Hematopoietic multipotent progenitor cell treated with erythropoietin and hydrocortisone succinate and interleukin-3 and kit ligand, for 4 days (in vitro differentiated cells): Measurements from ENCODE around the gene S1PR2.
"Not testable (repeated sequence)": the region's sequence is repeated elsewhere in the genome, so short reads cannot be mapped to it uniquely, and the experiment has no call there.

ENCODE experiments used
- DNase-seq: peaks from one replicate; pipeline ENCODE4 v3.0.0-alpha.2; 2015

The S1PR2 gene

GRCh38 chr19:10189616-10190015 is 41.5 kb downstream of the S1PR2 start:
- DNase-seq, result no peak

- DNase-seq, result no peak
These were observed 43.8 kb downstream of the S1PR2 start for GRCh38 chr19:10187315-10187714.

- DNase-seq, result no peak
These were observed 46.5 kb downstream of the S1PR2 start for GRCh38 chr19:10184636-10185035.

GRCh38 chr19:10183926-10184325 is 47.2 kb downstream of the S1PR2 start:
- DNase-seq, result no peak

- no peak for DNase-seq
These were observed 48.3 kb downstream of the S1PR2 start for GRCh38 chr19:10182847-10183246.

- no peak for DNase-seq
These were observed 49.1 kb downstream of the S1PR2 start for GRCh38 chr19:10182076-10182475.

- DNase-seq, result no peak
These were observed 50.7 kb downstream of the S1PR2 start for GRCh38 chr19:10180459-10180858.

GRCh38 chr19:10180024-10180423 is 51.1 kb downstream of the S1PR2 start:
- not testable (repeated sequence) for DNase-seq

GRCh38 chr19:10173527-10173926 is 57.6 kb downstream of the S1PR2 start:
- no peak for DNase-seq
